GM12872 (cell line): Measurements from ENCODE around the gene SIN3A.

Source experiments
- CTCF ChIP-seq: IDR thresholded peaks from 3 replicates; pipeline ENCODE4 v1.5.1; 2011; ENCODE audit warnings: low read depth, mild to moderate bottlenecking, low read length, moderate library complexity; ENCODE audit not compliant: insufficient read depth

The SIN3A gene

GRCh38 chr15:75459581-75459980, 8.1 kb upstream of the SIN3A start:
- TF ChIP-seq CTCF, result no peak

DNA sequence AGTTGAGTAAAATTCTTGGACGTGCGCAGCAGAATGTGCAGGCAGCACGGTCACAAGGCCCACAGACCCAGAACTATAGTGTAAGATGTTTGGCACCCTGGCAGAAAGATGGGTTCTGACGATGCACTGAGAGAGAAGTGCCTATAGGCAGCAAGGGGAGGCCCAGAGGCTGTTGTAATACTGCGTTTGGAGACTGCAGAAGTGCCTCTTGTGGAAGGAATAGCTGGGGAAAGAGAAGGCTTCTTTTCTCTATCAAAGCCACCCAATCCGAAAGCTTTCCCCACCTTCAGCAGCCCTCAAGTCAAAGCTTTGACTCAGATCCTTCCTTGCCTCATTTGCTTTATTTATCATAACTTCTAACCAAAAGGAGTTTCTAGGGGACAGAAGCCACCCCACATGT, 5.2 kb upstream of the SIN3A start:
- no peak for TF ChIP-seq CTCF

GRCh38 chr15:75455982-75456531, 4.6 kb upstream of the SIN3A start:
- no peak for TF ChIP-seq CTCF

GRCh38 chr15:75455424-75455981, 4.0 kb upstream of the SIN3A start:
- TF ChIP-seq CTCF, result no peak

GRCh38 chr15:75454471-75455378, 3.2 kb upstream of the SIN3A start:
- TF ChIP-seq CTCF, result no peak

DNA sequence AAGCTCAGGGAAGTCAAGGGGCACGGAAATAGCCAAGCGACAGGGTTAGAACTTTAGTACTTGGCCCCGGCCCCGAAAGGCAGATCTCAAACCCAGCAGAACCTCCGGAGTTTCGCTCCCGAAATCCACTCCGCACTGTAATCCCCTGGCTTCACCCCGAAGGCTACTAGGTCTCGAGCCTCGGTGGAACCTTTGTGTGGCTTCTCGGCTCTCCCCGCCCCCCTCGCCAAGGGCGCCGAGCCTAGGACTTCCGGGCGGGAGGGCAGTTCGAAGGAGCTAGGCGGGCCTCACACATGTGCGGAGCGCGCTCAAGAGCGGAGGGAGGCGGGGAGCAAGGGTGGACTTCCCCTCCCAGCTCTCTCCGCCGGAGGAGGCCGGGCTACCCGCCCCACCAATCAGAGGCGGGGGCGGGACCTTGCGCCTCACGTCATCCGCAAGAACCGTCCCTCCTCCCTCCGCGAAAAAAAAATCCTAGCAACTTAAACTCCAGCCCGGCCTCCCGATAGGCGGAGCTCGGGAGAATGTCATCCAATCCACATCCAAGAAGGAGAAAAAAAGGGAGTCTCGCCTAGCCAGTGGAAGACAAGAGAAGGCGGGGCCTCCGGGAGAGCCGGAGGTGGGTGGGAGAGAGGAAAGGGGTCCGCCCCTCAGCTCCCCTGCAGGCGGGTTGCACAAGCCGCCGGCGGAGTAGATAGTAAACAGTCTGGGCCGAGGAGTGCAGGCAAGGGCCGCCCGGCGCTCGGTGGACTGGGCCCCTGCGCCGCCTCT, 2.4 kb upstream of the SIN3A start:
- TF ChIP-seq CTCF, result no peak

GRCh38 chr15:75452865-75453702, 1.6 kb upstream of the SIN3A start:
- TF ChIP-seq CTCF, result peak; percentile 55; the same call in 2 of the 3 replicates
